Activated CD8-positive, alpha-beta memory T cell treated with anti-CD3 and anti-CD28 coated beads for 4 hours (primary cell): Measurements from ENCODE around the gene TCF21.

Source experiments
- DNase-seq, 2 donors: peaks; one replicate each; pipeline ENCODE4 v3.0.0-alpha.2; 2020; ENCODE audit warnings: low read depth in 2 of 2

Gene TCF21

DNA sequence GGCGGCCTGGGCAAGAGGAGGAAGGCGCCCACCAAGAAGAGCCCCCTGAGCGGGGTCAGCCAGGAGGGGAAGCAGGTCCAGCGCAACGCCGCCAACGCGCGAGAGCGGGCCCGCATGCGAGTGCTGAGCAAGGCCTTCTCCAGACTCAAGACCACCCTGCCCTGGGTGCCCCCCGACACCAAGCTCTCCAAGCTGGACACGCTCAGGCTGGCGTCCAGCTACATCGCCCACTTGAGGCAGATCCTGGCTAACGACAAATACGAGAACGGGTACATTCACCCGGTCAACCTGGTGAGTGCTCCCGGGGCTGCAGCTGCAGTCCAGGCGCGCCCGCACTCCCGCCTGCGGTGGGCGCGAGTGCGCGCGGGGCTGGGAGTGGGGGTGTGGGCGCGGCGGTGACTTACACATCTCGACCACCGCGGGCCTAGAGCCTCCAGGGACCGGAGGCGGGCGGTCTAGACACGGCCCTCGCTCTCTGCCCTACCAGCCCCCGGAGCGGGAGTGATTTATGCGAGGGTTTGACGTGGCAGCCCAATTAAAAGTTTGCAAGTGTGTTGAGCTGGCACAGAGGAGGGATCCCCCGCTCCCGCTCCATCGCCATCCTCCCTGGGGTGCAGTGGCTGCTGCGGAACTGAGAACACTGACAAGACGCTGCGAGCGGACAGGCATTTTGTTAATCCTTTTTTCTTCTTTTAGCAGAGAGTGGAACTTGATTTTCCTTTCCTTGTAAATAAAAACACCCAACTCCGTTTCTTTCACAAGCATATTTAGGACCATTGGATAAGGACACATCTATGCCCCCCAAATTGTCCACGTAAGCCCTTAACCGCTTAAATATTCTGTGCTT, 867 bp downstream of the TCF21 start:
- DNase-seq = no peak

DNA sequence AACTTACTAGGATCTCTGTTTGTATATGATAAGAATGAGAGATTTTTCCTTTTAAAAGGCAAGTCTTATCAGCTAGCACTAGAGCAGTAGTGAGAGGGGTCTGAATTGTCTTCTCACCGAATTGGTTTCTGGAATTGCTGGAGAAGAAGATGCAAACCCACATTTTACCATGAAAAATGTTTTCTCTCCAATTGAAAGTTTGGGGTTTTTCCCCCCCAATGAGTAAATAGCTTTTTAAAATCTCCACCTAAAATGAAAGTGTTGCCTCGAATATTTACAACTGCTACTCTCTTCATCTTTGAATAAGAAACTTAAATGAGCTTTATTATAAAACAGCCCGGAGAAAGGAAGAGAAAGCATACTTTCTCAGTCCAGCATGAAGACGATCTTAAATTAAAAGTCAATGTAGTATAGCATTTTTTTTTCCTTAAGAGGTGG, 1.8 kb downstream of the TCF21 start:
- DNase-seq = no peak

DNA sequence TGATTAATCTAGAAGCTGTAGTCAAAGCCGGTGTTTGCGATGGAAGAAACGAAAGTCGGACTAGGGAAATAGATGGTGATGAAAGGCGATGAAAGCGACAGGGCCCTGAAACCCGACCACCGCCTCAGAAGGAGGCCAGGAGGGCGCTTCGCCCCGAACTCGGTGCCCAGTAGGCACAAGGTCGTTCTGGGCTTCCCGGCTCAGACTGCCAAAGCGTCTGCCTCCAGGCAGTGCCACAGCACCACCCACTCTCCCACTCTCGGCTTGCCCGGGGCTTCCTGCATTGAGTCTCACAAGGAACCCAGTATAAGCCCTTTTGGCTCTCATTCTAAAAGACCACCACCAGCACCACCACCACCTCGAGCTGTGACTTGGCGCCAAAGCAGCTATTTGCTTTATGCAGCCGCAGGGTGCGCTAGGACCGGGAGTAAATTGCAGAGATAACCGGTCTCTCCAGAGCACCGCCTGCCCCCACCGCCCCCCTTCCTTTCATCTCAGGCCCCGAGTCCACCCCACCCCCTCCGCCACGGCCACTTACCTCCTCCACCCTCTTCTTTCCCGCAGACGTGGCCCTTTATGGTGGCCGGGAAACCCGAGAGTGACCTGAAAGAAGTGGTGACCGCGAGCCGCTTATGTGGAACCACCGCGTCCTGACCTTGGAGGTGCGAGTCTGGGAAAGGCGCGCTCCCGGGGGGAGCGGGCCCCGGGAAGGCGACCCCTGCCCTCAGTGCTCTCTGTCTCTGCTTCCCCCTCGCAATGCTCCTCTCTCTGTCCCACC, 2.4 kb downstream of the TCF21 start:
- DNase-seq = no peak

DNA sequence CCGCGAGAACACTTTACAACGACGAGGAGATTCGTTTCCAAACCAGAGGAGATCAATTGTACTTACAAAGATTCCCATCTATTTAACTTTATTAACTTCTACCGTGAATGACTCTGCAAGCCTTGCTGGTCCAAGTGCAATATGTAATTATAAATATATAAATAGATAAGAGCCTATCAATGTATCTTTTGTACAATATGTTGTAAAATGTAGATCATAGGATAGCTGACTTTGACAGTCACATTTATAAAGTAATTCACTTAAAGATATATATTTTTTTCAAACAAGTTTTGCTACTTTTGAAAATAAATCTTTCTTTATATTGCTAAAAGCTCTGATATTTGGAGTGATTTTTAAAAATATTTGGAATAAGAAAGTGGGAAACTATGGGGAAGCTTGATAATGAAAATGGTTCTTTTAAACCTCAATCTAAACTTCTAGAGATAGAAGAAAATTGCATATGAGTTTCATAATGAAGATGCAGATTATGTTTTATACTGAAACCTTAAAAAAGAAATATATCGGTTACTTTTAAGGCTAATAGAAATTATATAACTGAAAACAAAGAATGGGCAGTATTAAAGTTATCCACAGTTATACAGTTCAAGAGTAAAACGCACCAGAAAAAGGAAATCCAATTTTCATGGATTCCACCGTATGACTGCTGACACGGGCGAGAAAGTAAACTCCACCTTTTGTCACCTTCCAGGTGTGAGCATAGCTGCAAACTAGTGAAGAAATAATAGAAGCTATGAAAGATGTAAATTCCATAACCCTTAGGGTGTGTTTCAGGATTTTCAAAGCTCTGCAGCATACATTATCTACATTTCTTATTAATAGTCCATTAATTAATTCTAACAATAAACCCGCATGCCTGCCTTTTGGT, 3.3 kb downstream of the TCF21 start:
- no peak for DNase-seq

DNA sequence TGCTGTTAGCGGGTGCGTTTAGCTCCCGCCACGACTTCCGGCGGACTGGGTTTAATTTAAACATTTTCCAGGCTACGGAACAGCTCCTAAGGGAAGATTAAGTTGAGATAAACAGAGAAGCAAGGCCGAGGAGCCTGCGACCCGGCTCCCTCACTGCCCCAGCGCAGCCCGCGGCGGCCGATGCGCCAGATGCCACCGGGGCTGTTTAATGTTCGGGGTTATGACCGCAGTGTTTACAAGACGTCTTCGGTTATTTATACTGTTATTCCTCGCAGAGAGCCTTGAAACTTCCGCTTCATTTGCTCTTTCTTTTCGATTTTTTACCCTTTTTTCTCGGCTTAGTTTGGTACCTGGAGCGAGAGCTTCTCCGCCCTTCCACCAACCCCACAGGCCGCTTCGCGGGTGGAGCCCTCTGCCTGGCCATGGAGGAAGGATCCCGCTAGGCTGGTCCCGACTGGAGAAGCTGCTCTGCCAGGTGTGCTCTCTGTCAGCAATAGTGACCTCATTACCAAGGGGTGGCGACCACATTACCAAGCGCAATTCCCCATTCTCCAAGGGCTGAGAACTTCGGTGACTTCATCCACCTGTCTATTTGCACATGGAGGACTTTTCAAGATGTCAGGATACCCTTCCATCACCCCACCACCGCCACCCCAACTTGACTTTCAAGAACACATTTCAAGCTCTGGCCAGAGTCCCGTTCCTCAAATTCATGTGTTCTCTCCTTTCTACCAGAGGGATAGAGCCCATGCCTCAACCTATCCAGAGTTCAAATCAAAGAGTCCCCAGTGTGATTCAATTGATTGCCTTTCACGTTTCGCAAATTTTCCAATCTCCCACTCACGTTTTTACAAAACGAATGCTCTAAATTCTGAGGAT, 4.1 kb downstream of the TCF21 start:
- DNase-seq = no peak

DNA sequence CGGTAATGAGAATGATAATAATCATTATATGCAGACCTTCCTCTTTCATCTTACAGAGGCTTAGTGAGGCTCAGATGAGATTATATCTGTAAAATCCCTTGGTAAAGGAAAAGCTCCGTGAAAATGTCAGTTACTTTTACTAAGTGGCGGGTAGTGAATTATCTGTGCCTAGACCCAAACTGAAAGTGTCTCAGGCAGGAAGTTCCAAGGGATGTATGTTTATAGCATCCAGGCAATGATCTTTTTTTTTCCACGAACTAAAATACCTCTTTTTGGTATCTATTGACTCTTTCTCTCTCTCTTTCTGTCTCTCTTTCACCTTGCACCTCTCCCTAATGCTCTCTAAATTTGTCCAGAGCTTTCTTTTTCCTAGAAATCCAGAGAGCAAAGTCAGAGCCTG, 5.0 kb downstream of the TCF21 start:
- DNase-seq = no peak

DNA sequence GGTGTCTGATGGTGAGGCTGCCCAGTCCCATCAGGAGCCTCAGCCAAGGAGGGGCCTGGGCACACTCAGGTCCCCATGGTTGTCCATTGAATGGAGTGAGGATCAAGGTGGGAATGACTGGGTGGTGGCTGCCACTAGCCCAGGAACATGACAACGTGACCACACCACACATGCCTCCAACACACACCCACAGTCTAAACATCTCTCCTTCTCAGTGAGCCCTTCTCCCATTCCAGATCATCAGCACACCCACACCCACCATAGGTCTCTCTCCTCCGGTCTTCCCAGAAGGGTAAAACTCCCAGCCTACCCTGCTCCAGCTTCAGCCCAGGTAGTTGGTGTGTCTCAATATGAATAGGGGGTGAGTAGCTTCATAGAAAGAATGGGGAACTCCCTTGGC, 5.5 kb downstream of the TCF21 start:
- no peak for DNase-seq

DNA sequence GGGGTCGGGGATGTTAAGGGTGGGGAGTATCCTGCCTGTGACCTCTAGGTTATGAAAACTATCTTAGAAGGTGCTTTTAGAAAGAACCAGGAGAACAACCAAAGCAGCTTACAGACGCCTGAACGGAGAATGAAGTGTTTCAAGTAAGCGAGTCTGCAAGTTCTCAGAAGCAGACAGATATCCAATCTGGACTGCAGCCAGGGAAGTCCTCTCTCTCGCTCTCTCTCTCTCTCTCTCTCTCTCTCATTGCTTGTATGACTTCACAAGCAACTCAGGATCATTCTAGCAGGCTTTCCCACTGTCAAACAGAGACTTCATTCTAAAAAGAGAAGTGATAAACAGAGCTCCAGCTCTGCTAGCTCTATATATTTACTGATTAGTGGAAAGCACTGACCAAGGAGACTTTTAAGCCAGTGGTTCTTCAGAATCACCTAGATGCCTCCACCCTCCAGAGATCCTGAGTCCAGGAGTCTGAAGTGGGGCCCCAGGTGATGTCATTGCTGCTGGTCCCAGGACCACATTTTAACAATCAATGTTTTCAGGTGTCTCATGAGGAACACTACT, 6.0 kb downstream of the TCF21 start:
- DNase-seq = no peak

DNA sequence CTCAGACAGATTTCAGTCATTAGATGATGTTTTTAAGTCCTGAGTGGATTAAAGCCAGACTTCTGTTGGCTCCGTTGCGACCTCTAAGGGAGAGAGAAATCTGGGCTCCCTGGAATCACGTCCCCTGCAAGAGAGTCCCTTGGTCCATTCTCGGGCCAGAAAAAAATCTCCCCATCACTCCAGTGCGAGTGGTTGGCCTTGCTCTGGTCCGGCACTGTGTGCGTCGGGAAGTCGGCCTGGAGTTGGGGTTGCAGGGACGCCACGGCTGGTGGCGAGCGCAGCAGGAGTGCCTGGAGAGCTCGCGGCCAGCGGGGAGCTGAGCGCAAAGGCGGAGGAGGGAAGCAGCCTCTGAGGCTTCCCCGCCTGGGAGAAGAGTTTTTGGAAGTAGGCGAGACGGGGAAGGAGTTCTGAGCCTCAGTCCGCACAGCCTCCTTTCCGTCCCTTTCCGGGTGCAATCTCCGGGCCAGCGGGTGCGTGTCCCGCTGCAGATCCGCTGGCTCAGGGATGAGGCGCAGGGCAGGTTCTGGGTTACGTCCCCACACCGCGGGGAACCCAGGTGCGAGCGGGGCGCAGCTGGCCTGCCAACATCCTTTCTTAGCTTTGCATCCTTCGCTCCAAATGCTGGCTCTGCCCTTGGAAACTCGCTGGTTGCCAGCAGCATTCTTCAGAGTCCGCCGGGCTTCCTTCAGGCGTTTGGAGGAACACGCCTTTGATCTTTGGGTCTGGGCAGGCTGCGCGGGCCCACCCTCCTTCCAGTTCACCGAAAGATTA, 6.8 kb downstream of the TCF21 start:
- no peak for DNase-seq

DNA sequence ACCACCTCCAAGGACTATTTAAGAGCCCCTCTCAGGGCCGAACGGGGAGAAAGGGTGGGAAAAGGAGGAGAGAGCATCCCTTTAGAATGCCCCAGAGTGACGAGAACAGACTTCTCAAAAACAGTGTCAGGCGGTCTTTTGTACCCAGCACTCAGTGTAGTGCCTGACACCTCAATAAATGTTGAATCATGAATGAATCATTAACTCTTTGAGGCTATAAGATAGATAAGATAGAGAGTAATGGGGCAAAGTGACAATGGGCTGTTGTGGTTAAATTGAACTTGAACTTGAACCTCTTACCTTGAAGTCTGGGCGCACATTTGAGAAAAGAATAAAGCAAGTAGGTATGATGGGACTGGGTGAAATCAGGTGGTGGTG, 7.4 kb downstream of the TCF21 start:
- no peak for DNase-seq

DNA sequence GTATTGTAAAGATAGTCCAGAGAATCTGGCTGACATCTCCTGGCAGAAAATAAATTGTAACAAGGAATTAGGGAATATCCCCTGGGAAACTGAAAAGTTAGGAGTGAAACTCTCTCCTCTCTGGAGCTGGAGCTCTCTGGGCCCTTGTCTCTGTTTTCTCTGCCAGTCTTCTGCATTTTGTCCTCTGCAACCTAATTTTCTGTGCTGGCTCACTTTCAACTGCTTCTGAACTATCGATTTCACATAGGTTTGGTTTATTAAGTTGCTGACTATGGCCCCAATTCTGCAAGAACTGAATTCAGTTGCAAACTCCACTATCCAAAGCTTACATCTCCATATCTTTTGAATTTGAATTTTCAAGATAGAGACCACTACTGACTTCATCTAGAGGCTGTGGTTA, 9.3 kb downstream of the TCF21 start:
- no peak for DNase-seq

DNA sequence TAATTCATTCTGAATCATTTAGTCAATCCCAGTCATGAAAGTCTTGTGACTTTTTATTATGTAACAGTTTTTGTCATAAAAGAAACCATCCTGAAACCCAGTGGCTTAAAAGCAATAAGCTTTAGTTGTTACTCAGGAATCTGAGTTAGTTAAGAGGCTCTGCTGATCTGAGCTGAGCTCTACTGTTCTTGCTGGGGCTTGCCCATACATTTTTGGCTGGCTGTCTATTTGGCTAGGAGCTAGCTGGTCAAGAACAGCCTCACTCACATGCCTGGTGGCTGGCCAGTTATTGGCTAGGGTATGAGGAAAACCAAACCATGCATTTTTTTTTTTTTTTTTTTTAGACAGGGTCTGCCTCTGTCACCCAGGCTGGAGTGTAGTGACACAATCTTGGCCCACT, 10.6 kb downstream of the TCF21 start:
- no peak for DNase-seq

DNA sequence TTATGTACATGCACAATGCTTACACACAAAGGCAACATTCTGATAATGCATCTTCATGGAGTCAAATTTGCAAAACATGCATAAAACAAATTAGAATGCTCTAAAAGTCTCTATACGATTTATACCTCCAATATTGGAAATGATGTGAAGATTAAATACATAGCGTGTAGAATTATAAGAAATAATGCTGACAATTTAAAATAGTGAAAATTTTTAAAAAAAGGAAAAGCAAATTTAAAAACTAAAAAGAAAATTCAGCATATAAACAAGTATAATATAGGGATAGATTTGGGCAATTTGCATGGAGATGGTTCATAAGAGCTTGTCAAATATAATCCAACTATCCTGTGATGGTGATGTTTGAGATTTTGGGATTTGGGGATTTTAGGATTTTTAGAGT, 14.9 kb downstream of the TCF21 start:
- DNase-seq = no peak

DNA sequence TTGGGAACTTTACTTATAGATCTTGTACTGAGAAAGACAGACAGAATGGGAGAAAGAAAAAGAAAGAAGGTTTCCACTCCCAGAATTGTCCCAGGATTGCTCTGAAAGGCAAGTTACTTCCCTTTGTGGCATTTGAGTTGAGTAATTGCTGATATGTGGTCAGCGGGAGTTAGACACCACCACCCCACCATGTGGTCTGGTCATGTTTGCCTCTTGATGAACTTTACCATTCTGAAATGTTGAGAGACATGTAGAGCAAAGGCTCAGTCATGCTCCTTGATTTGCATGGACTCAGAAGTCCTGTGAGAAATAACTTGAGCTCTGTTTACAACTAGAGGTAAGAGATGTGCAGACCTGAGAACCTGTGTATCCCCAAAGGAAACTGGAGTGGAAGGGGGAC, 17.1 kb downstream of the TCF21 start:
- no peak for DNase-seq

DNA sequence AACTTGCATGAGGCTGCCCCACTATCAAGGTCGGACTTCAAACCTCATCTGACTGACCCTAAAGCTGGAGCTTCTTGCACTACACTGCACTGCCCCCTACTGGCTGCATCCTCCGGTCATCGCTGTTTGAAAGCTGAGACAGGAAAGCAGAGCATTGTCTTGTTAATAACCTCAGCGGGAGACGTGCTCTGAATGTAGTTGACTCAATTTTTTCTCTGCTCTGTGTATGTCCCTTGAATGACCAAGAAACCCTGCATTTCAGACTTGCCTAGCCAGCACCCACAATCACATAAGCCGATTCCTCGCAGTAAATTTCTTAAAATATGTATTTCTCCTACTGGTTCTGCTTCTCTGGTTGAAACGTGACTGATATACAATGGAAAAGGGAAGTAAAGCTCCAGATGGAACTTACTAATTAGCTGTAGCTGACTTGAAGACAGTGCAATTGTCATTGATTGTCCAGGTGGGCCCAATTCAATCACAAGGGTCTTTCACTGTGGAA, 27.8 kb downstream of the TCF21 start:
- DNase-seq = peak; percentile 24 to 49

DNA sequence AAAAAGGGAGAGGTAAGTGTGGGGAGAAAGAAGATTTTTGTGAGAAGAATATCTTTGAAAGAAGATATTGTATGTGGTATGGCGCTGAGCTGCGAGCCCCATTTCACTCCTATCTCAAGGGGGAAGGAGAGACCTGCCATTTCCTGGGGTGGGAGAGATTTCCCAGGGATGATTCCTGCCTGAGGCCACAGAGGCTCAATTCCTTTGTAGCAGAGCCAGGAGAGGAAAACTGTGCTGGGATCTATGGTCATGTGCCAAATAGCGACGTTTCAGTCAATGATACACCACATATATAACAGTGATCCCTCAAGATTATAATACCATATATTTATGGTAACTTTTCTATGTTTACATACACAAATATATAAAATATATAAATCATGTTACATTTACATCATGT, 28.9 kb downstream of the TCF21 start:
- no peak for DNase-seq

DNA sequence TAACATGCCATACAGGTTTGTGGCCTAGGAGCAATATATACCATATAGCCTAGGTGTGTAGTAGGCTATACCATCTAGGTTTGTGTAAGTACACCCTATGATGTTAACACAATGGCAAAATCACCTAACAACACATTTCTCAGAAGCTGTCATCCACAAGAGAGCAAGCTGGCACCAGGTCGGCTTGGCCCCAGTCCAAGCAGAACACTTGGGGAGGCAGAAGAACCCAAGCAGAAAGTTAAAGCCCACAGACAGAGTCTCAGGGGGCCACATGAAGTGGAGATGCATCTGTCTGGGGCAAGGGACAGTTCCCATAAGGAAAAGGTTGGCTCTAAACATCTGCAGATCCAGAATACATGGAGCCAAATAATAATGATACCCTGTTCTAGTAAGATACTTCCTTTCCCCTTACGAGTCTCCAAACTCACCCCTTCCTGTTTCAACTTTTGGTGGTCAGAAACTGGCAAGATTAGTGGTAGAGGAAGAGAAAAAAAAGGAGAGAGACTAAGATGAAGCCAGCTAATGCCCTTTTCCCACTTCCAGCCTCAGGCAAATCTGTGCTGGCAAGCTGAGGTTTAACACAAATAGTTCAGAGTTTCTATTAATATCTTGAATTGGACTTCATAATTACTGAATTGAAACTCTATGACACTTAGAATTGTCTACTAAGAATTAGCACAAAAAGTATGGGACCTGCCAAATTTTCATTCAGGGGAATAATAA, 29.5 kb downstream of the TCF21 start:
- no peak for DNase-seq

DNA sequence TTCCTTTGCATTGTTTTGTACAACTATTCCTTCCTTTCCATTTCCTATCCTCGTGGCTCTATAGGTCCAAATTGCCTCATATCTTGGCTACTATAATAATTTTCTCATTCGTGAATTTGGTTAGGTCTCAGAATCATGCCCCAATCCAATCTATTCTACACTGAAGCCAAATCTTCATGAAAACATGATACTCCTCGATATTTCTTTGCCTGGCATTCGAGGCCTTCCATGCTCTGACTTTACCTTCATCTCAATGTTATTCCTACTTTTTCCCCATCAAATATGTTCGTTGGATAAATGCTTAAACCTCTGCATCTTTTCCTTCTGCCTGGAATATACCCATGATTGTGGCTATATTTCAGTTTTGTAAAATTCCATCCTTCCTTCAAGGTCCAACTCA, 30.4 kb downstream of the TCF21 start:
- DNase-seq = no peak

DNA sequence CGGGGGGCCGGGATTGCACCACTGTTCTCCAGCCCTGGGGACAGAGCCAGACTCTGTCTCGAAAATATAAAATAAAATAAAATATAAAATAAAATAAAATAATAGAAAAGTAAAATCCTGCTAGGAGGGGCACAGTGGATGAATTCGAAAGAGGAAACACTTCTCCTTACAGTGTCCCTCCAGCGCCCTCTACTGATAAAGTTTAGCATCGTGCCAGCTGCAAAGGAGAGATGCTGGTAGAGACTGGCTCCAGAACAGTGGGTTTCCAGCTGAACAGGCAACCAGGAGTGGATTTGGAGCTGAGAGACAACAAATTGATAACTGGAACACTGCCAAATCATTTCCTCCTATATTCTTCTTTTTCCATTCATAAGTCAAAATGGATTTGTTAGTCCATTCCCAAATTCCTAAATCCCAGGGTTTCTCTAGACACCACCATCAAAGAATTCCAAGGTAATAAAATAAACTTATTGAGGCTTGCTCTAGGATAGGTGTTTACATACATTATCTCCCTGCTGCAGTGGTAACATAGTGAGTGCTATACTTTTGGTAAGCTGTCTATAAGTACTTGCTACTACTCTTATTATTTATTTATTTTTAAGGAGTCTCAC, 32.4 kb downstream of the TCF21 start:
- DNase-seq = peak; percentile 22 to 35
